K562 treated with DMSO at 1 percent for 24 hours (cell line): ENCODE measurements around the gene DMD. TPM values are rescaled to one million over a fixed set of nuclear protein-coding genes. Genes with fewer than 3 reads are reported as not detected.

Experiments
- total RNA-seq: library from RNA; unstranded; fragments of 300-600 nt; gene quantifications from 2 replicates; pipeline ENCODE4 v1.2.3, GENCODE V29; 2022; ENCODE audit warnings: low read depth; ENCODE audit not compliant: insufficient read depth

Gene DMD
- total RNA-seq: 8.8 and 9.3 TPM in 2 replicates

GRCh38 chrX:33211356-33212260 is at the start of gene DMD:
TSS of gene DMD (minus strand) at chrX:33211549. CDS start at chrX:33211312, 237 bp downstream.

GRCh38 chrX:31071725-31072124 is 2139.6 kb downstream of the DMD start, which contains the start of gene FTHL17:
TSS of gene FTHL17 (minus strand) at chrX:31072041. CDS start at chrX:31071953, 88 bp downstream.

